HCT116 (cell line): ENCODE results near the gene MIPEP.

Experiments
- CEBPB ChIP-seq: IDR thresholded peaks from 2 replicates; pipeline ENCODE4 v1.6.1; 2012; ENCODE audit warnings: low read depth
- CTCF ChIP-seq, 3 experiments: fragments of 200-600 bp in 1 of 3; sonication (generic) in 1 of 3; IDR thresholded peaks in 2 of 3; conservative IDR thresholded peaks in 1 of 3; 2 replicates each; pipeline ENCODE4 v1.5.1; 2012 to 2017; ENCODE audit warnings: low read depth in 2 of 3, low read length in 2 of 3, antibody characterized with exemption in 1 of 3, borderline replicate concordance in 1 of 3, control low read depth in 1 of 3, mild to moderate bottlenecking in 1 of 3, mixed read lengths in 1 of 3, mixed run types in 1 of 3, moderate library complexity in 1 of 3; ENCODE audit not compliant: insufficient read depth in 1 of 3
- ELF1 ChIP-seq: IDR thresholded peaks from 2 replicates; pipeline ENCODE4 v1.6.1; 2012; ENCODE audit warnings: low read depth, borderline replicate concordance
- EZH2phosphoT487 ChIP-seq: fragments of 200-600 bp; IDR thresholded peaks from 2 replicates; pipeline ENCODE4 v1.6.1; 2018; ENCODE audit warnings: antibody characterized with exemption, borderline replicate concordance
- JUND ChIP-seq: IDR thresholded peaks from 2 replicates; pipeline ENCODE4 v1.6.1; 2012
- POLR2A ChIP-seq: IDR thresholded peaks from 2 replicates; pipeline ENCODE4 v1.7.0; 2011; ENCODE audit warnings: borderline replicate concordance; ENCODE audit not compliant: insufficient read depth, insufficient read length; ENCODE audit errors: extremely low read depth
- POLR2AphosphoS5 ChIP-seq: IDR thresholded peaks from 2 replicates; pipeline ENCODE4 v1.6.1; 2011; ENCODE audit warnings: mild to moderate bottlenecking, low read depth, low read length, moderate library complexity
- RAD21 ChIP-seq: IDR thresholded peaks from 2 replicates; pipeline ENCODE4 v1.6.1; 2012; ENCODE audit warnings: low read depth, mild to moderate bottlenecking
- REST ChIP-seq: IDR thresholded peaks from 2 replicates; pipeline ENCODE4 v1.6.1; 2012; ENCODE audit warnings: low read depth
- SIN3A ChIP-seq: IDR thresholded peaks from 2 replicates; pipeline ENCODE4 v1.6.1; 2012; ENCODE audit warnings: low read depth
- SP1 ChIP-seq: IDR thresholded peaks from 2 replicates; pipeline ENCODE4 v1.6.1; 2012; ENCODE audit warnings: low read depth
- TCF7L2 ChIP-seq: IDR thresholded peaks from 2 replicates; pipeline ENCODE4 v1.7.0; 2011; ENCODE audit warnings: borderline replicate concordance, inconsistent platforms; ENCODE audit not compliant: insufficient read depth, insufficient read length; ENCODE audit errors: extremely low read depth
- ZNF274 ChIP-seq: fragments of 200-500 bp; sonication (Bioruptor generic); IDR thresholded peaks from 2 replicates; pipeline ENCODE4 v1.6.1; 2014; ENCODE audit warnings: mild to moderate bottlenecking, low read depth, low read length, inconsistent platforms
- TF ChIP-seq, protein P1 (sequence below): IDR thresholded peaks from 2 replicates; pipeline ENCODE4 v1.6.1; 2012

DNA sequence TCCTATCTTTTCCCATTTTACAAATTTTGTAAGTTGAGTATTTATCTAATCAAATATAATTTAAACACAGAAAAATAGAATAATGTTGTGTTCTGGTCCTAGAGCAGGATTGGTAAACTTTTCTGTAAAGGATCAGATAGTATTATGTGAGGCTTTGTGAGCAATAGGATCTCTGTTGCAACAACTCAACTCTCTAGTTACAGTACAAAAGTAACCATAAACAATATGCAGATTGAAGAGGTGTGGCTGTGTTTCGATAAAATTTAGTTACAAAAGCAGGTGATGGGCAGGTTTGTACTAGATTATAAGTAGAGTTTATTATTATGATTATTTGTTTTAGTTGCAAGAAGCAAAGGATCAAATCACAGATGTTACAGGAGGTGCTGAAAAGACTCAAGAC, 23.3 kb upstream of the MIPEP start:
- TF ChIP-seq CTCF (IDR thresholded peaks at IDR 0.05 in 2 of 3, conservative IDR thresholded peaks at IDR 0.05 in 1 of 3; ENCODE audit: borderline replicate concordance in 1 of 3, insufficient read depth in 1 of 3, low read depth in 2 of 3, low read length in 2 of 3) (no peak), REST (no peak), ZNF274 (no peak), POLR2AphosphoS5 (no peak), SIN3A (no peak), CEBPB (no peak), RAD21 (no peak), POLR2A (no peak), EZH2phosphoT487 (no peak), TCF7L2 (no peak), ELF1 (no peak), JUND (no peak), SP1 (no peak)
- TF ChIP-seq, protein P1, sequence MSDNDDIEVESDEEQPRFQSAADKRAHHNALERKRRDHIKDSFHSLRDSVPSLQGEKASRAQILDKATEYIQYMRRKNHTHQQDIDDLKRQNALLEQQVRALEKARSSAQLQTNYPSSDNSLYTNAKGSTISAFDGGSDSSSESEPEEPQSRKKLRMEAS, result no peak
